Left ventricle myocardium inferior (tissue), 1 donor: ENCODE results near the gene CYP2S1. TPM values are rescaled to one million over a fixed set of nuclear protein-coding genes. Genes with fewer than 3 reads are reported as not detected.

Experiments
- DNase-seq: peaks from one replicate; pipeline ENCODE4 v3.0.0-alpha.2; 2020
- H3K27ac ChIP-seq: fragments of 200-600 bp; replicated peaks from 2 replicates; pipeline ENCODE4 v1.8.0; 2021
- H3K27me3 ChIP-seq: fragments of 200-600 bp; 2 replicates; pipeline ENCODE4 v1.8.0; 2021; ENCODE audit warnings: low read depth
- H3K36me3 ChIP-seq: fragments of 200-600 bp; 2 replicates; pipeline ENCODE4 v1.8.0; 2021
- H3K4me1 ChIP-seq: fragments of 200-600 bp; 2 replicates; pipeline ENCODE4 v1.8.0; 2021
- H3K4me3 ChIP-seq: fragments of 200-600 bp; 2 replicates; pipeline ENCODE4 v1.8.0; 2021; ENCODE audit warnings: mild to moderate bottlenecking, moderate library complexity
- H3K9me3 ChIP-seq: fragments of 200-600 bp; replicated peaks from 2 replicates; pipeline ENCODE4 v1.8.0; 2021
- intact Hi-C: fragments of 100-400 bp; cut with micrococcal nuclease; formaldehyde crosslinking; loops from one replicate; pipeline ENCODE4 v1.11.0; 2022
- total RNA-seq: library from RNA; stranded (reverse); fragmentation: NEBNext Ultra II Directional; extraction: Animal tissue kit (Norgen Biotek cat#: 25700); gene quantifications from one replicate; pipeline ENCODE4 v1.2.1, GENCODE V29; 2021
- TF ChIP-seq, protein P1 (sequence below): fragments of 200-600 bp; IDR thresholded peaks from 2 replicates; pipeline ENCODE4 v1.8.0; 2021; ENCODE audit warnings: antibody characterized with exemption, mild to moderate bottlenecking, borderline replicate concordance
- donor health status: DM: no; HTN: yes; CAD: no; lungs with severe emphysema.

The CYP2S1 gene
- total RNA-seq, 1 donor from 2014 or later = 0.44 TPM

DNA sequence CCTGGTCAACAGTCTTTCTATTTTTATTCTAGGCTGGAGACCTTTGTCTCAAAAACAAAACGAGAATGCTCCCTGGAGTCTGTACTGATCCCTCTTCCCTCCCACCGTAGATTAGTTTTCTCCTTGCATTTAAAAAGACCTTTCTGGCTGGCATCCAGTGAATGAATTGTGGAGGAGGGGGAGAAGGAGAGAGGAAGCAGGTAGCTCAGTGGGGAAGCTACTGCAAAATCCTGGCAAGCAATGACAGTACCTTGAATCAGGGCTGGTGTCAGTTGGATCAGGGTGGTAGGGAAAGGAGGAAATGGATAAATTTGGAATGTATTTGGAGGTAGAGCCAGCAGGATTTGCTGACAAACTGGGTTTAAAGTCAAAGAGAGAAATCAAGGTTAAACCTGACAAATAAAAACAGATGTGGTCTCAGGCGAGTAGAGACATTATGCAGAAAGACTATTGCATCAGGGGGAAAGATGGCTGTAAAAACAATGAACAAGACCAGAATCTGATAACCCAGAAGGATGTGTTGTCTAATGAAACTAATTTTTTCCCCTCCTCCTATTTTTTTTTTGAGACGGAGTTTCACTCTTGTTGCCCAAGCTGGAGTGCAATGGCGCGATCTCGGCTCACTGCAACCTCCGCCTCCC, 3.5 kb upstream of the CYP2S1 start:
- H3K27me3 ChIP-seq = peaks cover 88% of the 10 kb centered on the region
- no peak for DNase-seq
- H3K4me1 ChIP-seq = peaks cover 6% of the 10 kb centered on the region
- no peaks in the 10 kb centered on the region for H3K36me3 ChIP-seq
- intact Hi-C loops = no loop called here
- no peak overlapping the region for H3K4me3 ChIP-seq
- H3K27ac ChIP-seq = no peak overlapping the region
- no peaks in the 10 kb centered on the region for H3K9me3 ChIP-seq
- TF ChIP-seq, protein P1, sequence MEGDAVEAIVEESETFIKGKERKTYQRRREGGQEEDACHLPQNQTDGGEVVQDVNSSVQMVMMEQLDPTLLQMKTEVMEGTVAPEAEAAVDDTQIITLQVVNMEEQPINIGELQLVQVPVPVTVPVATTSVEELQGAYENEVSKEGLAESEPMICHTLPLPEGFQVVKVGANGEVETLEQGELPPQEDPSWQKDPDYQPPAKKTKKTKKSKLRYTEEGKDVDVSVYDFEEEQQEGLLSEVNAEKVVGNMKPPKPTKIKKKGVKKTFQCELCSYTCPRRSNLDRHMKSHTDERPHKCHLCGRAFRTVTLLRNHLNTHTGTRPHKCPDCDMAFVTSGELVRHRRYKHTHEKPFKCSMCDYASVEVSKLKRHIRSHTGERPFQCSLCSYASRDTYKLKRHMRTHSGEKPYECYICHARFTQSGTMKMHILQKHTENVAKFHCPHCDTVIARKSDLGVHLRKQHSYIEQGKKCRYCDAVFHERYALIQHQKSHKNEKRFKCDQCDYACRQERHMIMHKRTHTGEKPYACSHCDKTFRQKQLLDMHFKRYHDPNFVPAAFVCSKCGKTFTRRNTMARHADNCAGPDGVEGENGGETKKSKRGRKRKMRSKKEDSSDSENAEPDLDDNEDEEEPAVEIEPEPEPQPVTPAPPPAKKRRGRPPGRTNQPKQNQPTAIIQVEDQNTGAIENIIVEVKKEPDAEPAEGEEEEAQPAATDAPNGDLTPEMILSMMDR = no peak

DNA sequence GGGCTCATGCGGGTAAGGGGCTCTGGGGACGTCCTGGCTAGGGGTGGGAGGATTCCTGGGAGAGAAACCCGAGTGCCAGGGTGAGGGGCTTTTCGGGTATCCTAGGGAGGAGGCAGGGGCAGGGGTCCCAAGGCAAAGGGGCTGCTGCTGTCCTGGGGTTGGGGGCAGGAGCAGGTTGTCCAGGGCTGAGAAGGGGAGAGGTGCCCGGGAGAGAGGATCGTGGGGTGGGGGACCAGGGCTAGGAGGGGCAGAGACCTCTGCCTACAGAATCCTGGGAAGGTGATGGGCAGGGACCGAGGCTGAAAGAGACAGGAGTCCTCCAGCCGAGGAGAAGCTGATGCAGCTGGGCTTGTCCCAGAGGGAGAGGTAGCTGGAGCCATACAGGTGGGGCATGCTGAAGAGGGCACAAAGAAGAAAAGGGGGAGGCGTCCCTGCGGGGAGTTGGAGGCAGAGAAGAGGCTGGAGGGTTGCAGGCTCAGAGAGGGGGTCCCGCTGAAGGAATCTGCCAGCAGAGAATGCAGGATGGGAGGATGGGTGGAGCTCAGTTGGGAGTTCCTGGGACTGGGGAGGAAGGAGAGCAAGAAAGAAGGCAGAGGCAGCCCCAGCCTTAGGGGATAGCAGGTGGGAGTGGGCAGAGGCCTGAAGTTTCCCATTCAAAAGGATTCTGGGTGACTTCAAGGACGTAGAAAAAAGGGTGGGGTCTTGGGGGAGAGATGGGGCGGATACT, 574 bp downstream of the CYP2S1 start:
- Histone ChIP-seq H3K9me3 (no peaks in the 10 kb centered on the region), H3K4me1 (peaks cover 6% of the 10 kb centered on the region), H3K27ac (no peak overlapping the region), H3K36me3 (no peaks in the 10 kb centered on the region), H3K27me3 (peaks cover 93% of the 10 kb centered on the region), H3K4me3 (peak overlapping the region; percentile 48)
- intact Hi-C loops = no loop called here
- TF ChIP-seq, protein P1 = no peak
- DNase-seq = no peak

DNA sequence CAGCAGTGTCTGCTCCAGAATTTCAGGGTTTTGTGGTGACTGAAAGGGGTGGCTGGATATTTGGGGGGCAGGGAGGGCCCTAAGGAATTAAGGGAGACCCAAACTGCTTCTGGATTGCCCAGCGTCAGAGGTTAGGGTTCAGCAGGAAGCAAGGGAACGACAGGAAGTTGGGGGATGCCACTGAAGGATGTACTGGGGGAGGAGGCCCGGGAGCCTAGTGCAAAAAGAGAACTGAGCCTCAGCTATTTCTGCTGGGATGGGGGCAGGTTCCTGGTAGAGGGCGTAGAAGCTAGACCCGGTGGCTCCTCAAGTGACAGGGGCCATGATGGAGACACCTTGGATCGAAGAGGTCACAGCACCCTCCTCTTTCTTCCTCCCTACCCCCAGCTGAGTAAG, 1.1 kb downstream of the CYP2S1 start:
- Histone ChIP-seq H3K27me3 (peaks cover 94% of the 10 kb centered on the region), H3K27ac (no peak overlapping the region), H3K9me3 (no peaks in the 10 kb centered on the region), H3K36me3 (no peaks in the 10 kb centered on the region), H3K4me3 (no peak overlapping the region), H3K4me1 (peaks cover 6% of the 10 kb centered on the region)
- TF ChIP-seq, protein P1 = no peak
- no peak for DNase-seq
- intact Hi-C loops = no loop called here

DNA sequence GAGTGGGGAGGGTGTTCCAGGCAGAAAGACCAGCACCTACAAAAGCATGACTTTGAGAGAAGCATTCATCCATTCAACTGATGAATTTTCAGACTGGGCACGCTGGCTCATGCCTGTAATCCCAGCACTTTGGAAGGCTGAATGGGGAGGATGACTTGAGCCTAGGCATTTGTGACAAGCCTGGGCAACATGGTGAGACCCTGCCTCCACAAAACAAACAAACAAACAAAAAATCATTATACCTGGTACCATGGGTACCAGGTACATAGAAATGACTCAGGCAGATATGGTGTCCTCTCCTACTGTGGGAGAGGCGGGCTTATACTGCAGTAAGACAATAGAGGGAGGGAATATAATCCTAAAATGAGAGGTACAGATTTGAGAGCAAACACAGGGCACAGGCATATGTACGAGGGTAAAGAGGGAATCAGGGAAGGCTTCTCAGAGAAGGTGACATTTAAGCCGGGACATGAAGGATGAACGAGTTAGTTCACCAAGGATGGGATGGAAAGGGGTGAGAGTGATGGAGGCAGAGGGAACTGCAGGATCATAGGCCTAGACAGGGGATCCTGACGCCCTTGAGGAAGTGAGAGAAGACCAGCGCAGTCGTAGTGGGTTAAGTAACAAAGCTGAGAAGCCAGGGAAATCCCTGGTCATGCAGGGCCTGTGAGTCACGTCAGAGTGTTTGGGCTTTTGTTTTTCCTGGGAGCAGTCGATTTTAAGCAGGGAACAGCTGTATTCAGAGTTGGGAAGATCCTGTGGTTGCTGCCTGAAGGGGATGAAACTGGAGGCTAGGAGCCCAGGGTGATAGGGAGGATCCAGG, 2.9 kb downstream of the CYP2S1 start:
- no peak for DNase-seq
- intact Hi-C loops = no loop called here

DNA sequence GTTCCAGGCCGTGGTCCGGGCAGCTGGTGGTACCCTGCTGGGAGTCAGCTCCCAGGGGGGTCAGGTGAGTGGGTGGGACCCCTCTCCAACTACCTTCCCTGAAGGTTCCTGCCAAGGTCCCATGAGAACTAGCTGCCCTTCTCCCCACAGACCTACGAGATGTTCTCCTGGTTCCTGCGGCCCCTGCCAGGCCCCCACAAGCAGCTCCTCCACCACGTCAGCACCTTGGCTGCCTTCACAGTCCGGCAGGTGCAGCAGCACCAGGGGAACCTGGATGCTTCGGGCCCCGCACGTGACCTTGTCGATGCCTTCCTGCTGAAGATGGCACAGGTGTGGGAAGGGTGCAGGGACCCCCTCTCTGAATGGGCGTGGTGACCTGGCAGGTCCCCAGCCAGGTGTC, 5.5 kb downstream of the CYP2S1 start:
- Histone ChIP-seq H3K27ac (no peak overlapping the region), H3K9me3 (no peaks in the 10 kb centered on the region), H3K27me3 (peaks cover 68% of the 10 kb centered on the region), H3K36me3 (no peaks in the 10 kb centered on the region), H3K4me1 (no peaks in the 10 kb centered on the region), H3K4me3 (no peak overlapping the region)
- DNase-seq = no peak
- TF ChIP-seq, protein P1 = no peak
- intact Hi-C loops = no loop called here

More for the DNA sequence above, 2.9 kb downstream of the CYP2S1 start:
- Histone ChIP-seq H3K4me3 (no peak overlapping the region), H3K27me3 (peaks cover 93% of the 10 kb centered on the region), H3K9me3 (no peaks in the 10 kb centered on the region), H3K27ac (no peak overlapping the region), H3K36me3 (no peaks in the 10 kb centered on the region), H3K4me1 (peaks cover 6% of the 10 kb centered on the region)
- TF ChIP-seq, protein P1 = no peak
